HepG2 (cell line): Measurements from ENCODE around the gene HSP90AB1. TPM values are rescaled to one million over a fixed set of nuclear protein-coding genes. Genes with fewer than 3 reads are reported as not detected.

Experiments
- ARNT ChIP-seq: fragments of 450-650 bp; IDR thresholded peaks from 2 replicates; pipeline ENCODE4 v1.6.1; 2017
- ATF7-NPFF ChIP-seq: sonication (generic); formaldehyde crosslinking; IDR thresholded peaks from 2 replicates; pipeline ENCODE4 v1.8.1; 2023; ENCODE audit warnings: mild to moderate bottlenecking, low read depth, missing genetic modification reagents, moderate library complexity
- IRF9 ChIP-seq: sonication (generic); formaldehyde crosslinking; IDR thresholded peaks from 2 replicates; pipeline ENCODE4 v1.8.0; 2022; ENCODE audit warnings: missing genetic modification reagents, mild to moderate bottlenecking, borderline replicate concordance
- NONO ChIP-seq, 2 experiments: fragments of 450-650 bp in 1 of 2; sonication (generic) in 1 of 2; formaldehyde crosslinking in 1 of 2; IDR thresholded peaks in 1 of 2; conservative IDR thresholded peaks in 1 of 2; 2 replicates each; pipeline versions ENCODE4 v1.6.1 to v1.8.0; 2017 to 2022; ENCODE audit warnings: mild to moderate bottlenecking in 1 of 2, missing genetic modification reagents in 1 of 2, moderate library complexity in 1 of 2
- REL ChIP-seq: sonication (generic); formaldehyde crosslinking; conservative IDR thresholded peaks from 2 replicates; pipeline ENCODE4 v1.8.0; 2022; ENCODE audit warnings: mild to moderate bottlenecking, missing genetic modification reagents, moderate library complexity
- SETDB1 ChIP-seq: sonication (generic); formaldehyde crosslinking; IDR thresholded peaks from 2 replicates; pipeline ENCODE4 v1.5.1; 2020; ENCODE audit warnings: missing genetic modification reagents, mild to moderate bottlenecking, borderline replicate concordance
- SP5 ChIP-seq: IDR thresholded peaks from 2 replicates; pipeline ENCODE4 v1.6.1; 2016; ENCODE audit warnings: low read depth, borderline replicate concordance
- ZBTB25 ChIP-seq: IDR thresholded peaks from 2 replicates; pipeline ENCODE4 v1.6.1; 2018; ENCODE audit warnings: missing genetic modification reagents
- ZNF232 ChIP-seq: sonication (generic); formaldehyde crosslinking; IDR thresholded peaks from 2 replicates; pipeline ENCODE4 v1.4.0; 2020; ENCODE audit warnings: missing genetic modification reagents, borderline replicate concordance
- ZNF281 ChIP-seq: sonication (generic); formaldehyde crosslinking; IDR thresholded peaks from 2 replicates; pipeline ENCODE4 v1.4.0; 2020; ENCODE audit warnings: missing genetic modification reagents, borderline replicate concordance
- ZNF30 ChIP-seq: sonication (generic); formaldehyde crosslinking; IDR thresholded peaks from 2 replicates; pipeline ENCODE4 v1.5.0; 2020; ENCODE audit warnings: mild to moderate bottlenecking, missing genetic modification reagents
- ZNF33B ChIP-seq: sonication (generic); formaldehyde crosslinking; IDR thresholded peaks from 2 replicates; pipeline ENCODE4 v1.5.1; 2020; ENCODE audit warnings: mild to moderate bottlenecking, missing genetic modification reagents
- ZNF503 ChIP-seq: sonication (generic); formaldehyde crosslinking; IDR thresholded peaks from 2 replicates; pipeline ENCODE4 v1.4.0; 2020; ENCODE audit warnings: missing genetic modification reagents
- ZNF513 ChIP-seq: sonication (generic); formaldehyde crosslinking; conservative IDR thresholded peaks from 2 replicates; pipeline ENCODE4 v1.5.0; 2020; ENCODE audit warnings: missing genetic modification reagents
- ZNF598 ChIP-seq: sonication (generic); formaldehyde crosslinking; IDR thresholded peaks from 2 replicates; pipeline ENCODE4 v1.5.1; 2020; ENCODE audit warnings: mild to moderate bottlenecking, missing genetic modification reagents, borderline replicate concordance
- ZNF710 ChIP-seq: sonication (generic); formaldehyde crosslinking; IDR thresholded peaks from 2 replicates; pipeline ENCODE4 v1.5.0; 2020; ENCODE audit warnings: mild to moderate bottlenecking, missing genetic modification reagents, borderline replicate concordance
- ZNF761 ChIP-seq: sonication (generic); formaldehyde crosslinking; conservative IDR thresholded peaks from 2 replicates; pipeline ENCODE4 v1.4.0; 2020; ENCODE audit warnings: mild to moderate bottlenecking, missing genetic modification reagents
- polyA plus RNA-seq, 8 experiments: library from polyadenylated mRNA; depleted of rRNA in 3 of 8; stranded (reverse) in 7 of 8; unstranded in 1 of 8; fragments of >200 nt; fragmentation: Illumina TruSeq in 4 of 8; extraction: Trizol in 4 of 8; gene quantifications; 2 replicates each; pipeline versions ENCODE4 v1.2.1 to v1.2.3, GENCODE V29; 2011 to 2016; ENCODE audit warnings: low read depth in 4 of 8, missing spikeins in 1 of 8, mixed read lengths in 1 of 8; ENCODE audit not compliant: insufficient read depth in 1 of 8
- total RNA-seq, 5 experiments: library from RNA; depleted of rRNA; stranded (reverse); fragments of >200 nt; fragmentation: Illumina TruSeq; extraction: Trizol; gene quantifications; 2 replicates each; pipeline ENCODE4 v1.2.3, GENCODE V29; 2016; ENCODE audit warnings: low read depth in 1 of 5

HSP90AB1 gene
- total and polyA plus RNA-seq, 2 of the 13 experiments (the other 11 are each of a cell fraction or from before 2014, with no cell fraction given) = 1,325 to 1,472 TPM

GRCh38 chr6:44237813-44238433 lies 9.0 kb upstream of the HSP90AB1 start (continued):
- TF ChIP-seq ZNF503 (CRISPR knock-in tag) (no peak), ZBTB25 (peak; percentile 69; the same call in 1 of the 2 replicates), ZNF232 (CRISPR knock-in tag) (0 out of 2 replicates have a peak, but pooled peaks have one; percentile 24), ZNF513 (peak; percentile 94; the same call in 1 of the 2 replicates), ZNF30 (CRISPR knock-in tag) (no peak; the same call in 1 of the 2 replicates), SETDB1 (CRISPR knock-in tag) (no peak), SP5 (no peak), REL (CRISPR knock-in tag) (peak; percentile 90; the same call in 1 of the 2 replicates), ZNF761 (CRISPR knock-in tag) (no peak), ARNT (no peak), ZNF598 (CRISPR knock-in tag) (peak; percentile 88; the same call in 1 of the 2 replicates), ATF7-NPFF (CRISPR knock-in tag) (peak; percentile 82), ZNF281 (peak; percentile 80), IRF9 (CRISPR knock-in tag) (peak; percentile 82; the same call in 1 of the 2 replicates), NONO (IDR thresholded peaks at IDR 0.05) (no peak), NONO (CRISPR knock-in tag; conservative IDR thresholded peaks at IDR 0.05) (peak; percentile 85), ZNF710 (CRISPR knock-in tag) (no peak), ZNF33B (peak; percentile 81; the same call in 1 of the 2 replicates)
